SK-N-SH (cell line): ENCODE measurements around the gene GALNT6. TPM values are rescaled to one million over a fixed set of nuclear protein-coding genes. Genes with fewer than 3 reads are reported as not detected.

Source experiments
- CTCF ChIA-PET: fragments of 300-600, 350-600 bp; formaldehyde crosslinking; extraction: SDS; loops from one replicate; lab custom pipeline; 2021; lab: Yijun Ruan, JAX
- POLR2A ChIA-PET: fragments of 350-600 bp; sonication (Branson Sonifier 250); formaldehyde crosslinking; extraction: SDS; loops from one replicate; lab custom pipeline; 2020; ENCODE audit warnings: antibody characterized with exemption, inconsistent platforms; lab: Yijun Ruan, JAX
- DNase-seq: peaks from one replicate; pipeline ENCODE4 v3.0.0; 2012
- H2AFZ ChIP-seq: fragments of 200-600 bp; sonication (generic); 2 replicates; pipeline ENCODE4 v1.8.1; 2016; ENCODE audit warnings: antibody characterized with exemption, mild to moderate bottlenecking, low read depth
- H3F3A ChIP-seq: fragments of 200-600 bp; sonication (generic); replicated peaks from 2 replicates; pipeline ENCODE3; 2016; ENCODE audit warnings: antibody characterized with exemption, mild to moderate bottlenecking; ENCODE audit not compliant: insufficient read depth
- H3K27ac ChIP-seq, 2 experiments: fragments of 200-500 bp in 1 of 2; fragments of 200-600 bp in 1 of 2; sonication (Bioruptor generic) in 1 of 2; sonication (generic), shearing (Covaris generic) in 1 of 2; 2 replicates each; pipeline versions ENCODE4 v1.5.1 to v1.6.1; 2014 to 2016; ENCODE audit warnings: low read depth in 2 of 2, inconsistent platforms in 1 of 2, low read length in 1 of 2, mild to moderate bottlenecking in 1 of 2, mixed read lengths in 1 of 2
- H3K27me3 ChIP-seq: fragments of 200-600 bp; sonication (generic), shearing (Covaris generic); 2 replicates; pipeline ENCODE4 v1.6.1; 2016; ENCODE audit warnings: mixed run types; ENCODE audit not compliant: insufficient read depth
- H3K36me3 ChIP-seq, 2 experiments: fragments of 200-500 bp in 1 of 2; fragments of 200-600 bp in 1 of 2; sonication (Bioruptor generic) in 1 of 2; sonication (generic) in 1 of 2; replicated peaks in 1 of 2; 2 replicates each; pipeline versions ENCODE3 to v1.5.1; 2014 to 2016; ENCODE audit warnings: low read length in 1 of 2, mild to moderate bottlenecking in 1 of 2; ENCODE audit not compliant: insufficient read depth in 2 of 2, control insufficient read depth in 1 of 2
- H3K4me1 ChIP-seq, 2 experiments: fragments of 200-500 bp in 1 of 2; fragments of 200-600 bp in 1 of 2; sonication (Bioruptor generic) in 1 of 2; sonication (generic), shearing (Covaris generic) in 1 of 2; 2 replicates each; pipeline versions ENCODE4 v1.5.1 to v1.6.1; 2014 to 2016; ENCODE audit warnings: low read depth in 1 of 2, low read length in 1 of 2, mixed run types in 1 of 2; ENCODE audit not compliant: insufficient read depth in 2 of 2, control insufficient read depth in 1 of 2
- H3K4me2 ChIP-seq: fragments of 200-600 bp; sonication (generic), shearing (Covaris generic); 2 replicates; pipeline ENCODE4 v1.6.1; 2017; ENCODE audit warnings: mixed run types
- H3K4me3 ChIP-seq, 2 experiments: fragments of 200-500 bp in 1 of 2; fragments of 200-600 bp in 1 of 2; sonication (Bioruptor generic) in 1 of 2; sonication (generic), shearing (Covaris generic) in 1 of 2; 2 replicates each; pipeline versions ENCODE4 v1.5.1 to v1.8.1; 2014 to 2016; ENCODE audit warnings: low read depth in 2 of 2, inconsistent platforms in 1 of 2, low read length in 1 of 2, mild to moderate bottlenecking in 1 of 2, mixed read lengths in 1 of 2, moderate library complexity in 1 of 2
- H3K79me2 ChIP-seq: fragments of 200-600 bp; sonication (generic); 2 replicates; pipeline ENCODE4 v1.8.1; 2017; ENCODE audit warnings: mild to moderate bottlenecking; ENCODE audit not compliant: insufficient read depth
- H3K9ac ChIP-seq: fragments of 200-600 bp; sonication (generic); 2 replicates; pipeline ENCODE4 v1.6.1; 2017; ENCODE audit warnings: mixed run types
- H3K9me2 ChIP-seq: fragments of 200-600 bp; sonication (generic); 2 replicates; pipeline ENCODE4 v1.6.1; 2017; ENCODE audit warnings: mixed run types
- H3K9me3 ChIP-seq: fragments of 200-600 bp; sonication (generic); 2 replicates; pipeline ENCODE4 v1.6.1; 2017; ENCODE audit warnings: mixed run types, mild to moderate bottlenecking, moderate library complexity
- H4K20me1 ChIP-seq: fragments of 200-600 bp; sonication (generic); 2 replicates; pipeline ENCODE4 v1.6.1; 2017; ENCODE audit warnings: mild to moderate bottlenecking, mixed run types; ENCODE audit not compliant: insufficient read depth
- CHD2 ChIP-seq: fragments of 150-350 bp; IDR thresholded peaks from 2 replicates; pipeline ENCODE4 v1.6.1; 2018; ENCODE audit warnings: low read length; ENCODE audit not compliant: partially characterized antibody
- CTCF ChIP-seq: fragments of 200-600 bp; sonication (generic); IDR thresholded peaks from 2 replicates; pipeline ENCODE4 v1.6.1; 2017; ENCODE audit warnings: antibody characterized with exemption, mild to moderate bottlenecking, moderate library complexity
- EP300 ChIP-seq, 2 experiments: IDR thresholded peaks; 2 replicates each; pipeline versions ENCODE4 v1.4.0 to v1.6.1; 2012; ENCODE audit warnings: borderline replicate concordance in 1 of 2, low read depth in 1 of 2, low read length in 1 of 2
- FOSL2 ChIP-seq: IDR thresholded peaks from 2 replicates; pipeline ENCODE4 v1.4.0; 2012; ENCODE audit warnings: low read depth, mild to moderate bottlenecking, moderate library complexity, borderline replicate concordance
- FOXM1 ChIP-seq: IDR thresholded peaks from 2 replicates; pipeline ENCODE4 v1.4.0; 2012; ENCODE audit warnings: low read depth, mild to moderate bottlenecking
- JUND ChIP-seq: IDR thresholded peaks from 2 replicates; pipeline ENCODE4 v1.4.0; 2012
- MAX ChIP-seq: IDR thresholded peaks from 2 replicates; pipeline ENCODE4 v1.4.0; 2012; ENCODE audit warnings: low read depth
- MEF2A ChIP-seq: IDR thresholded peaks from 2 replicates; pipeline ENCODE4 v1.4.0; 2012; ENCODE audit warnings: low read depth, borderline replicate concordance
- MXI1 ChIP-seq: IDR thresholded peaks from 2 replicates; pipeline ENCODE4 v1.6.1; 2012; ENCODE audit warnings: mild to moderate bottlenecking, low read depth, low read length, improper control_type of control experiment
- NFIC ChIP-seq: IDR thresholded peaks from 2 replicates; pipeline ENCODE4 v1.4.0; 2012; ENCODE audit warnings: borderline replicate concordance
- NRF1 ChIP-seq: IDR thresholded peaks from 2 replicates; pipeline ENCODE4 v1.6.1; 2012; ENCODE audit warnings: low read depth, mild to moderate bottlenecking, low read length
- PBX3 ChIP-seq: IDR thresholded peaks from 2 replicates; pipeline ENCODE4; 2012
- POLR2AphosphoS5 ChIP-seq: IDR thresholded peaks from 2 replicates; pipeline ENCODE4 v1.6.1; 2012; ENCODE audit warnings: low read depth, low read length
- RCOR1 ChIP-seq: fragments of 150-350 bp; IDR thresholded peaks from 2 replicates; pipeline ENCODE4 v1.6.1; 2017; ENCODE audit warnings: antibody characterized with exemption, low read length
- RXRA ChIP-seq: IDR thresholded peaks from 2 replicates; pipeline ENCODE4 v1.4.0; 2012; ENCODE audit warnings: low read depth, mild to moderate bottlenecking, borderline replicate concordance
- TEAD4 ChIP-seq: IDR thresholded peaks from 2 replicates; pipeline ENCODE4 v1.4.0; 2012; ENCODE audit warnings: mild to moderate bottlenecking, borderline replicate concordance; ENCODE audit not compliant: insufficient read depth
- USF1 ChIP-seq: IDR thresholded peaks from 2 replicates; pipeline ENCODE4 v1.4.0; 2012; ENCODE audit warnings: low read depth, borderline replicate concordance
- ZBTB33 ChIP-seq: IDR thresholded peaks from 2 replicates; pipeline ENCODE4 v1.4.0; 2012; ENCODE audit warnings: low read depth, borderline replicate concordance
- WGBS: methylation state at CpG from one replicate; pipeline ENCODE4 v1.1.6; 2017; ENCODE audit warnings: low lambda C conversion rate; 5-methylcytosine and 5-hydroxymethylcytosine counted together
- polyA plus RNA-seq, 3 experiments: library from polyadenylated mRNA; depleted of rRNA; stranded (reverse); fragments of >200 nt; gene quantifications; 2 replicates each; pipeline ENCODE4 v1.2.3, GENCODE V29; 2012

GALNT6 gene
- polyA plus RNA-seq, 1 of the 3 experiments (the other 2 are of a cell fraction): 0.74 TPM

GRCh38 chr12:51401020-51401419 is 9.8 kb upstream of the GALNT6 start:
- no peak overlapping the region for H2AFZ ChIP-seq
- no peaks in the 10 kb centered on the region for H3K27me3 ChIP-seq
- H3K27ac ChIP-seq: no peak overlapping the region
- no peak overlapping the region for H3K9ac ChIP-seq
- no peaks in the 10 kb centered on the region for H4K20me1 ChIP-seq
- DNase-seq: no peak
- no peak overlapping the region for H3K4me2 ChIP-seq
- no peak overlapping the region for H3K4me3 ChIP-seq
- ChIA-PET POLR2A (no interaction called here), CTCF (interaction anchor here (1.2 kb wide), 1 partner anchor 20 kb away, joined by 4 read pairs; no protein-coding TSS in a partner anchor)
- H3K36me3 ChIP-seq: no peaks in the 10 kb centered on the region
- no peaks in the 10 kb centered on the region for H3K79me2 ChIP-seq
- no peaks in the 10 kb centered on the region for H3K9me2 ChIP-seq
- WGBS: 96% methylated on average over 14 of the region's 14 CpGs
- H3F3A ChIP-seq: no peaks in the 10 kb centered on the region
- no peaks in the 10 kb centered on the region for H3K9me3 ChIP-seq
- peaks cover 0 to 27% of the 10 kb centered on the region in 2 experiments; a peak in 2 of 4 replicates for H3K4me1 ChIP-seq
- TF ChIP-seq JUND (no peak), CTCF (no peak), USF1 (no peak), RXRA (no peak), FOXM1 (no peak), NFIC (no peak), TEAD4 (no peak), MAX (no peak), CHD2 (no peak), MXI1 (no peak), RCOR1 (no peak), ZBTB33 (no peak), POLR2AphosphoS5 (no peak), NRF1 (no peak), FOSL2 (no peak), MEF2A (no peak), EP300 (IDR thresholded peaks at IDR 0.05; ENCODE audit: borderline replicate concordance in 1 of 2, low read depth in 1 of 2, low read length in 1 of 2) (no peak), PBX3 (no peak)
